Tibial nerve (tissue), 4 donors: ENCODE results near the gene ALPK3.

ENCODE experiments used
- CTCF ChIP-seq, 5 experiments: fragments of 200-600 bp in 3 of 5; fragments of 450-650 bp in 2 of 5; sonication (generic) in 3 of 5; IDR thresholded peaks; one replicate each; pipeline ENCODE4 v1.5.1; 2016 to 2019; ENCODE audit warnings: antibody characterized with exemption in 5 of 5, mild to moderate bottlenecking in 3 of 5, moderate library complexity in 2 of 5
- EP300 ChIP-seq, 2 donors: sonication (generic); formaldehyde crosslinking; IDR thresholded peaks; one replicate each; pipeline ENCODE4 v1.6.1; 2017; ENCODE audit warnings: antibody characterized with exemption in 2 of 2, mild to moderate bottlenecking in 1 of 2
- POLR2A ChIP-seq, 2 donors: fragments of 450-650 bp; IDR thresholded peaks; one replicate each; pipeline ENCODE4 v1.6.1; 2017; ENCODE audit warnings: antibody characterized with exemption in 2 of 2, mild to moderate bottlenecking in 2 of 2, moderate library complexity in 2 of 2

GRCh38 chr15:84795186-84795585 is 22.0 kb upstream of the ALPK3 start:
- no peak for TF ChIP-seq CTCF (IDR thresholded peaks at IDR 0.05)
- no peak for TF ChIP-seq POLR2A (IDR thresholded peaks at IDR 0.05)
- TF ChIP-seq EP300 (IDR thresholded peaks at IDR 0.05): no peak
